Bone marrow (tissue), 2 donors: ENCODE data around the gene ANKFN1.

ENCODE experiments used
- DNase-seq, 2 donors: peaks; one replicate each; lab custom pipeline; 2025; lab: John Stamatoyannopoulos, UW

The ANKFN1 gene

DNA sequence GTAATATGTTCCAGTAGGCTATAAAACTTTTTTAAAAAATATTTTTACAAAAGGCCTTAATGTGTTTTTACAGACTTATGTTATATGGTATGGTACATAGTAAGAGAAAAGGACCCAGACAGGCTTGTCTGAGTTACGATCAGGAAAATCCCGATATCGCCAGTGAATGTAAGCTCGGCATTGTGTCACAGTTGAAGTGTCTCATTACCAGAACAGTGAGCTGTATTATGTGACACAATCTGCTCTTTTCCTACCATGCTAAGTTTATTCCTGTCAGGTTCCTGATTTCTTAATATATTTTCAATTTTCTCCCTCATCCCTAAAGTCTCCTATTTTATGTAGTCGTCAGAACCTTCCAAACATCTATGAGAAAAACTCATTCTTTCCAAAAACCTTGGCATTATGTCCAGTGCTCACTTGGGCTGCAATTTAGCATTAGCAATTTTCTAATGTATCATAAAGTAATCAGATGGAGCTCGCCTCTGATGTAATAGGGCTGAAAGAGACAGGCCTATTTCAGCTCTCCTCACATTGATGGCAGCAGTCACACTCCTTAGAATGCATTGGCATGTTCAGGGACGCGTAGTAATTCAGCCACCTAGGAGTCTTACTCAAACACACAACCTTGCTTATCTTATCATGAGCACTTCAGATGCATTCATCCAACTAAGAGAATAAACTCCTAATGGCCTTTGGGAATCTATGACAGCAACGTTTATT, 292.6 kb downstream of the ANKFN1 start:
- DNase-seq: no peak

DNA sequence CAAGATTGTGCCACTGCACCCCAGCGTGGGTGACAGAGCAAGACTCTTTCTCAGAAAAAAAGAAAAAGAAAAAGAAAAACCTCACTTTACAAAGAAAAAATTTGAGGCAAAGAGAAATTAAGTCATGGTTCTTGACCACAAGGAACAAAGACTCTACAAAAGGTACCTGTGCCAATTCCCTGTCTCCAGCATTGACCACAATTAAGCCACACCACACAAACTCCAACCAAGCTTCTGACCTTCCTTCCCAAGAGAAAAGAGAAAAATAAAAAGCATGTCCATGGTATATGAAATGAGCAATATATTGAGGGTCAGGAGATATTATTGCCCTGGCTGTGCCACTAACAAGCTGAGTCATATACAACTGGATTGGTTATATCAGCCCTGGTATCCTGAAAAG, 293.9 kb downstream of the ANKFN1 start:
- no peak for DNase-seq

DNA sequence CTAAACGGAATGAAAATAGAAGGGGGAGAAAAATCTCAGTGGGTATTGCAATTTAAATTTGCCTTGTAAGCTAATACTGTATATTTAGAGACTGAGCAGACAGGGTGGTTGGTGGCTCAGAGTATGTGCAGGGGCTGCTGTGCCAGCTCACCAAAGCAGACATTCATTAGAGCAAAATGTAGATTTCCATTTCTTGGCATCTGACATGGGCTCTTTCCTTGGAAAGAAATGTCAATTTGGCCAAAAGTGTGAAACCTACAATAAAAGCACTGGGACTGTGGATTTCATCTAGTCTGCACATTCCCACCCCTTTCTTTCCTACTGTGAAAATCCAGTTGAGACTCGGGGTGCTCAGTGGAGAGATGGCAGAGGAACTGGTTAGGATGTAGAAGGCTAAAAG, 295.1 kb downstream of the ANKFN1 start:
- DNase-seq: no peak

DNA sequence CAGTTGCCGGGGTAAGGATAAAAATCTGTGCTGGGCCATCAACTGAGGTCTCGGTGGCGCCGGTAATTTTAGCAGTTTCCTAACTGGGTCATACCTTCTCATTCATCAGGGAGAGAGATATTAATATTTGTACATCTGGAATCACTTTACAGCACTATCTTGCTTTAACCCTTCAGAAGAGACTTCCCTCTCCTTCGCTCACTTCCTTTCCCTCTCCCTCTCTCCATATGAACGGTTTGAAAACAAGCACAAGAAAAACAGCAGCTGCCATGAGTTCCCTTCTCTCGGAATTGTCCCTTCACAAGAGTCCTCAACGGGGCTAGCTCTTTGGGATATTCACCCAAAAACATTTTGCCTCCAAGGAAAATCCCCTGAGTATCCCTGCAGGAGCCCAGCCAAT, 295.9 kb downstream of the ANKFN1 start:
- no peak for DNase-seq

DNA sequence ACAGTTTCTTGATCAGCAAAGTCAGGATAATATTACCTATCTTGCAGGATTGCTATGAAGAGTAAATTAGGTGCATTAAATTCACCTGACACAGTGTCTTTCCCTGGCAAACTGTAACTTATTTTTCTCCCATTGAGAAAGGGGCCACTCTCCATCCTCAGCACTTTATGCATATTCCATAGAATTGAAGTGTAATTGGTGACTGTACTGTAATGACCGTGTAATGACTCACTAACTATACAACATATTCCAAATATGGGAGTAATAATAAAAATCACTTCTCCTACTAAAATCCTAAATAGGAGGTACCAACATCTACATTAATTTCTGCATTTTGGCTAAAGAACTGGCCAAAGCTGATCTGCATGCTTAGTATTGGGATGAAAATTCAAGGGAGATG, 298.4 kb downstream of the ANKFN1 start:
- no peak for DNase-seq

DNA sequence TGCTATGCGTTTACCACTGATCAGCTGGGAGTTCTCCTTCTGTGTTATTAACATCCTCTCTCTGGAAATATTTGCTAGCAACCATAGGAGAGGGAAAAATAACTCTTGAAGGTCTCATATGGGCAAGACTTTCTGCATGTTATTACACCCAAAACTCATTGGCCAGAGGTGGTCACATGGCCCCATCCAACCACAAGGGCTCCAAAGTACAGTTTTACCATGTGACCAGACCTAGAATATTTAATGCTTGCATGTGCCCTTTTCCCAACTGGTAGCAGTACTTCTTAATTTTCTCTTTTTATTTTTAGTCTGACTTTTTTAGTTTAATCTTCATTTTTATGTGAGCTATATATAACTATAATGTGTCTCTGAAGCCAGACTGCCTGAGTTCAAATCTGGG, 299.2 kb downstream of the ANKFN1 start:
- DNase-seq: no peak

DNA sequence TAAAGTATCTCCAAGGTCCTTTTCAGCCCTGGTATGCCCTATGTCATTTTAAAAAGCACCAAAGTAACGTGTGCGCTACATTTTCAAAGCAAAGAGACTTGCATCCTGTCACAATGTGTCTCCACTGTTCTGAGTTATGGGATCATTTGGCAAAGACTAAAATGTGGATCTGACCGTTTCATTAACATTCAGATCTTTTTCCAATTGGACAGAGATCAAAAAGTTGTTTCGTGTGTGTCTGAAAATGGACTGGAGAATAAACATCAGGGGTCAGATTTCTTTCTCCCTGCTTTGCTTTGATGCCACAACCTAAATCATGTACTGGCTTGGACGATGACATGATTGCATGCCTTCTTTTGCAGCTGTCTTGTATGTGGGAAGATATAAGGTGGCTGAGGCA, 304.2 kb downstream of the ANKFN1 start:
- no peak for DNase-seq

DNA sequence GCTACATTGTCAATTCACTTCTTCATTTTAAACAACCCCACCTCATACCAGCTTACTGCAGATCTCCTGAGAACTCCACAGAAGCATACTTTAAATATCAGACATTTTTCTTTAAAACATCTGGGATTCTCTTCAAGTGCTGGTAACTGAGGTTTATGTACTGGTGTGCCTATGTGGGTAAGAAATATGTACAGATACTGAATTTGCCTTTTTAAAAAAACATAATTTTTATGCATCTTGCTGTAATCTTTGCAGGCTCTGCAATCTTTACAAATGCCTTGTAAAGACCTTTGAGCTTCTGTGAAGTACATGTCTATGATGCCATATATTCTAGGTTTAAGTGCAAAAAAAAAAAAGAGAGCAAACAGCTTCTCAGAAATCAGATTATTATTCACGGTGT, 312.6 kb downstream of the ANKFN1 start:
- no peak for DNase-seq

DNA sequence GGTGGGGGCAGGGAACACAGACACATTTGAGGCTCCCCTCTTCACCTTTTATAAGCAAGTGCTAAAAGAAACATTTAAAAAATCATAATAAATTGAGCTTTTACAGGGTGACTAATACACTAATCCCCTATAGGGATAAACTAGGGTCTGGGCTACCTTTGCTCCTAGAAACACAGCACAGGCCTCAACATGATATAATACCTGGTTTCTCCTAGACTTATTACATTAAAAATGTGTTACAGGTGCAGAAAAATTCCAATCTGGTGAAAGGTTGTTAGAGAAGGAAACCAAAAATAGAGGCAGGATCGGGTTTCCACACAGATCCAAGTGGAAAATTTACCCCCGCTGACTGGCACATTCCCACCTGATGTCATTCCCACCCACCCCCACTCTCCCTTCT, 315.6 kb downstream of the ANKFN1 start:
- DNase-seq: no peak

DNA sequence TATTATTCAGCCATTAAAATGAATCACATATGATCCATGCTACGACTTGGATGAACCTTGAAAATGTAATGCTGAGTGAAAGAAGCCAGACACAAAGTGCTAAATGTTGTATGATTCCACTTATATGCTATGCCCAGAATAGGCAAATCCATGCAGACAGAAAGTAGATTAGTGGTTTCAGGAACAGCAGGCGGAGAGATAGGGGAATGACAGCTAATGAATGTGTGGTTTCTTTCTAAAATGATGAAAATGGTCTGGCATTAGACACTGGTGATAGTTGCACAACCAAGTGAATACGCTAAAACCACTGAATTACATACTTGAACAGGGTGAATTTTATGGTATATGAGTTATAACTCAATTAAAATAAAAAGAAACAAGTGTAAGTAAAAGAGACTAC, 318.4 kb downstream of the ANKFN1 start:
- DNase-seq: no peak

DNA sequence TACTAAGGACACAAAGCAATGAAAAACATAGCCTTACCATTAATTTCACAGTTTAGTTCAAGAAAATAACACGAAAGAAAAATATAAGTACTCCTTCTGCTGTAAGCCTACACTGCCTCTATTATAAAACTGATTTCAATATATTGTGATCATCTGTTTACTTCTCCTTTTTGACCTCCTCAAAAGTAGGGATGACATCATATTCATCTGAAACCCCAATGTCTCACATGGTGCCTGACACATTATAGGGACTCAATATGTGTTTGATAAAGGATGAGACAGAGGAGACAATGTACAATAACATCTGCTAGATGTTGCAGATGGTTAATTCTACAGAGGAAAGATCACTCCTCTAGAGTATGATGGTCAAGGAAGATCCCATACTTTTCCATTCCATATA, 321.8 kb downstream of the ANKFN1 start:
- DNase-seq: no peak

DNA sequence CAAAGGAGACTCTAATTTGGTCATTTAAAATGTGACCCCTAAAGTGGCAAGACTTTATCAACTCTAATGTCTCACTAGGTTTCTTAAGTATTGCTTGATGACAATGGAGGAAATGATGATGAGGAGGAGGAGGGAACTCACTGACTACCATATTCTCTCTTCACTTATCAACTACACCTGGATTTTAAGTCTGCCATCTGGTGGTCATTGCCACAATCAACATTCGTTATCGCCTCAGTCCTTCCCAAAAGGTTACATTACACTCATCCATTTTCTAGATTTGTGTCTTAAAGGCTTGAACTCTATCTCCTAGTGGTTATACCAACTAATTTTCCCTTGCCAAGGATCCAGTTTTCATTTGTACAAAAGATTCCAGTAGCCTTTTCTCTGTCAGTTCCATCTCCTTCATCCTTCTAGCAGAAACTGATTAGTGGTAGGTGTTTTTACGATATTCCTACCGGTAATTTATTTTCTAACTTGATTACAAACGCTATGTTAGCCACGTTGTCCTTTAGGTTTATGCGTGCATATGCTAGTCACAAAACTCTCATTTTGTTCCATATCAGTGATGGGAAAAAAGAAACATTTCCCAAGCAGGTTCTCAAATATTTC, 325.7 kb downstream of the ANKFN1 start:
- no peak for DNase-seq

DNA sequence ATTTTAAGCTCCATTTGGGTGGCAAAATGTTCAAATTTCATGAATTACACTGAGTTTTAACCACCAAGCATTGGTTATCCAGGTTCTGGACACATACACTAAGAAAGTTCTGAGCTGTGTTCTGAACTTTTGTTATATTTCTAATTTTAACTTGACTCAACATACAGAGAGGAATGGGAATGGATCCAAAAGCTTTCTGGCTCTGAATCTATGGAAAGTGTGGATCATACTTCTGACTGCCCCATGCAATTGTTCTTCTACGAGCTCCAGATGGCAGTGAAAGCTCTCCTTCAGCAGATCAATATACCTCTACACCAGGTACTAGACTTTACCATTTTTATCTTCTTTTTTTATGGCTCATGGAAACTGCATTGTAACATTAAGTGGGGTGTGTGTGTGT, 327.2 kb downstream of the ANKFN1 start:
- DNase-seq: no peak

DNA sequence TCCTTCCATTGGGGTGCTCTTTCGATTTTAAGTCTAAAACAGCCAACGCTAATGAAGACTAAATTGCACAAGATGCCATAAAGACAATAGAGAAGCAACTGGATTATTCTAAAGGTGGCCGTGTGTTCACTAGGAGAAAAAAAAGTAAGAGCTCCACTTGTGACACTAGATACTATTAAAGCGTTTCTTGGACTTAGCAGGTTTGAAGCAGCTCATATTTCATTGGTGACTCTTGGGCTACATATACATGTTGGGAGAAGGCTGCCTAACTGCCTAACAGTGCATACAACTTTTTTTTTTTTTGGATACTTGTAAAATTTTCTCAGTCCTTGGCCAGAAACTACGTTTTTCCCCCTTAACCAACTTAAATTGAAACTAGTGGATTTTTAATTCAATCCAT, 328.4 kb downstream of the ANKFN1 start:
- DNase-seq: no peak

DNA sequence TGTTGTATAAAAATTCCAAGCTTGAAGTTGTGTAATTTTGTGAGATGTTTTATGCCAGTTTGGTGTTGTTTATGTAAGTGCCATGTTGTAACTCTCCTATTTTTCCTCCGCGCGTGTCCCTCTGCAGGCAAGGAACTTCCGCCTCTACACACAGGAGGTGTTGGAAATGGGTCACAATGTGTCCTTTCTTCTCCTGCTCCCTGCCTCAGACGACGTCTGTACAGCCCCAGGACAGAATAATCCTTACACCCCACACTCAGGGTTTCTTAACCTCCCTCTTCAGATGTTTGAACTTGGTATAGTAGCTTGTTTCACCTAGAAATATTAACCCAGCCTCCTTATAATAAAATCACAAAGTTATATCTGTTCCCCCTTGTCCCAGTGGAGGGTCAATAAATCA, 329.0 kb downstream of the ANKFN1 start:
- DNase-seq: no peak

DNA sequence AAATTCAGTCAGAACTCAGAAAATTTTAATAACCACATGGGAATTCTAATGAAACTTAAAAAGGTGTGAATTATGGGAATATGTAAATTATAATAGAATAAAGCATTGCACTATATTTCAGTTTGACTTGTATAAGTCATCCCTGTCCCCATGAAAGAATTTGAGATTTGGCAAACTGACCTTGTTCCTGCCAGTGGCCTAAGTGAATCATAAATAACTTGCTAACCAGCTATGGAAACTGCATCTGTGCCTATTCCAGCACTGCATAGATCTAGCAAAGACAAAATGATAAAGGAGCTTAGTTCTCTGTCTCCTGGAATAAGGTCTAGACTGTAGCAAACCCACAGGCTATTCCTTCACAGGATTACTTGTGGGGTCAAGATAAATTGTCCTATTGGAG, 333.5 kb downstream of the ANKFN1 start:
- DNase-seq: no peak

DNA sequence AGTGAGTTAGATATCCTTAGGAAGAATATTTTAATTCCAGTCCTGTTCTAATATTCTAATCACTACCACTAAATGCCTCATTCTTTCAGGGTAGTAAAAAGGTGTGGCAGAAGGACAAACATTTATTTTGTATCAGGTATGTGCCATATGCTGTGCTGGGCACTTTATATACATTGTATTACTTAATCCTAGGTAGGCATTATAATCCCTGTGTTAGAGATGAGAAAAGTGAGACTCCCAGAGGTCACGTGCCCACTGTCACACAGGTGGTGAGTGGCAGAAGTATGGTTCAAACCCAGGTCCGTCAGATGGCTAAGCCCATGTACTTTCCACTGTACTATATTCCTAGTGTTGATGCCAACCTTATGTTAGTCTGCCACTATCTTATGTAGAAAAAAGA, 335.5 kb downstream of the ANKFN1 start:
- no peak for DNase-seq

DNA sequence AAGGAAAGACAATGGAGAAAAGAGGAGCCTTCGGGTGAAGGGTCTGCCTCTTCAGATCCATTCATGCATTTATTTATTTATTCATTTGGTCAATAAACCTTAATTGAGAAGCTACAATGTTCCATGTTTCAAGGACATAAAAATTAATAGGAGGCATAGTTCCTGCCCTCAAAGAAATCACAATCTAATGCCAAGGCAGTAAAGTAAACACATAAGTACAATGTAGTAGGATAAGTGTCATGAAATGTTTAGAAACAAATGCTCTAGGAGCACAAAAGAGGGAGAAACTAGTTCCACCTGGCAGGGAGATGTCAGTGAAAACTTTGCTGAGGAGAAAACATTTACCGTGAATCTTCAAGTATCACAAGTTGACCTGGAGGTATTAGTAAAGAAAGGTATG, 336.7 kb downstream of the ANKFN1 start:
- no peak for DNase-seq

DNA sequence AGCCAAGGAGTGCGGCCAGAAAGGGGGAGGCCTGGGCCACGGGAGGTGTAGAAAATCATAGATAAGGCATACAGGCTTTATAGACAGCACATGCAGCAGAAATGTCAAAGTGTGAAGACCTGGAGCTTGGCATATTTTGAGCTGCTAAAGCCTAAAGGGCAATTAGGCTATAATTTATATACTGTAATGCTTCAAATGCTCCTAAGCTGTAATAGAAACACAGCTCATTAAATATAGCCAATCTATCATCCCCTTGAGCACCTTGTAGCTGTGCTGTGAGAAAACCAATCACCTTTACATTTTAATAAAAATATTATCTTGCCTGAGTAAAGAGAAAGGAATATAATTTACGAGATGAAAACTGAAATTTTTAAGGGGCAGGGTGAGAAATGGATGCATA, 342.3 kb downstream of the ANKFN1 start:
- no peak for DNase-seq

DNA sequence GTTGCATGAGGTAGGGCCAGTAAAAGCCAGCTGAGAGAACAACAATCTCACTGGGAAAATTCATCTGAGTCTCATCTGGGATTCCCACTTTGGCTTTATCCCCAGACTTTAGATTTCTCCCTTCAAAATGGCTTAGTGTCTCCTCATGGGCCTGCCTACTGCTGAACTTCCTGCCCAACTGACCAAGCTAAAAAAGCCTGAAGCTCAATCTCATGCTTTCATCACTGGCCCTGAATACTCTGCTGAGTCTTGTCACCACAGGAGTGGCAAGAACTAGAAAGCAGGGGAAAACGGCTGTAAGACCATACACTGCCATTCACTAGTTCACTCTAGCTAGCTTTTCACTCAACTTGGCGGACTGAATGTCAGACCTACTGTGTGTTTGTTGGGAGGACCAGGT, 343.9 kb downstream of the ANKFN1 start:
- no peak for DNase-seq

DNA sequence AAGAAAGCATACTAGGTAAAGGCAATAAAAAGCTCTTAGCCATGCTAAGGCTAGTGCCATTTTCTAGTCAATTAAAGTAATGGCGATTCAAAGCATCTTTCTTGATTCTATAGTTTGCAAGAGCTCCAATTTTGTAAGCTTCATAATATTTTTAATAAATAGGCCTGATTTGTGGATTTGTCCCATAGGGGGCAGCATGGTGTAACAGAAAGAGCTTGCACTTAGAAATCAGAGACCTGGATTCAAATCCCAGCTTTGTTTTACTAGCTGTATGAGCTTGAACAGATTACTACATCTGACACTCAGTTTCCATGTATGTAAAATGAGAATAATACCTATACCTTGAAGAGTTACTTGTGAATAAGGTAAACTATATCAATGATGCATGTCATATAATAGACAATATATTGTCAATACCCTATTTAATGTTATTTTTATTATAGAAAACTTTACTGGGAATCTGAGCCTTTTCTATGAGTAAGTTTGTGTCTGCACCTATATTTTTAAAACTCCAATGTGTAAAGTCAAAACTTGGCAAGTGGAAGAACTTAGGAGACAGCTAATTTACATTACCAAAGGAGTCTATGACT, 346.6 kb downstream of the ANKFN1 start:
- DNase-seq: no peak

DNA sequence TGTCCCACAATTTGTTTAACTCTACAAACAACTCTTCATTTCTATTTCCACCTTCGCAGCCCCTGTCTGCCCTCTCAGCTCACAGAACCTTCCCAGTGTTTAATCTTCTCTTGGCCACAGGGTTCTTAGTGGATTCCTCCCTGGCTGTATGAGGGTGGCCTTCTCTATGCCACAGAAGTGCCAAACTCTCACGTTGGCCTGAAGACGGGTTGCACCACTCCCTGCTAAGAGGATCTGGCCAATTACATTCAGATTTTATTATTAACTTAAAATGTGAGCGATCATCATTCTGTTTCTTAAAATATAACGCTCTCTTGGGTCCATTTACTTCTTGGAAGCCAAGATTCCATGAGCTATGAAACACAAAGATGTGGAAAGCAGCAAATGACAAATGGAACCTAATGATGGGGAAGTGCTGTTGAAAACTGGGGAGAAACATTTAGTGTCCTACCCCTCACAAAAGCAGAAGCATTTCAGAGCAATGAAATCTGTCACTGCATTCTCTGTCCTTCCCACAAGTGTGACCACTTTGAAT, 348.9 kb downstream of the ANKFN1 start:
- no peak for DNase-seq

DNA sequence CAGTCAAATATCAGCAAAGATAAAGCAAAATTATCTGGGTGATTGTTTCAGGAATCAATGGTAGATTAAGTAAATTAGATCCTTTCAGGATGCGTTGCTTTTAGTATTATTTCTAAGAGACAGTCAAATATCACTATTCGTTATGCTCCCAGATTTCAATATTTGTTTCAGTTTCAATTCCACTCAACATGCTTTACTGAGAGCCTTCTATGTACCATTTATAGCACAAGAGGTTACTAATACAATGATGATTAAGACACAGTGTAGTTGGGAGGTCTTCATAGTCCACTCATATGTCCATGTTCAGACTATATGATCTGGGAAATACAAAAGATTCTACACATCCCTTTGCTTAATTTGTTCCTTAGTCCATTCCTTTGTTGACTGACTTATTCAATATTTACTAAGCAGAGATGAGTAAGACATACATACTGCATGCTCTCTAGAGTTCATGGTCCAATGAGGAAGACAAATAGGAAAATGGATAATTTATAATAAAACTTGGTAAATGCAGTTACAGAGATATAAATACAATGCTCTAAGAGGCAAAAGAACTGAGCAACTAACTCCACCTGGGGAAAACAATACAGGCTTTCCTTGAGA, 352.0 kb downstream of the ANKFN1 start:
- no peak for DNase-seq
